Measurements from ENCODE around the gene PAX8. TPM values are rescaled to one million over a fixed set of nuclear protein-coding genes. Genes with fewer than 3 reads are reported as not detected.

The PAX8 gene
- total RNA-seq, 1 donor: 0.31 TPM

- Histone ChIP-seq H3K9me3 (ENCODE audit: low read depth, low read length) (no peaks in the 10 kb centered on the region), H3K27me3 (ENCODE audit: insufficient read depth, low read length) (no peaks in the 10 kb centered on the region)
These were observed 86.1 kb downstream of the PAX8 start for GRCh38 chr2:113192459-113193100.

GRCh38 chr2:113190871-113191270 lies 87.8 kb downstream of the PAX8 start:
- no peaks in the 10 kb centered on the region for H3K9me3 ChIP-seq (ENCODE audit: low read depth, low read length)
- H3K27me3 ChIP-seq (ENCODE audit: insufficient read depth, low read length): no peaks in the 10 kb centered on the region
- H3K4me3 ChIP-seq (ENCODE audit: low read length): no peak overlapping the region

More at GRCh38 chr2:113192459-113193100, 86.1 kb downstream of the PAX8 start:
- Histone ChIP-seq H3K4me1 (ENCODE audit: insufficient read depth, low read length) (peaks cover 22% of the 10 kb centered on the region), H3K4me3 (ENCODE audit: low read length) (no peak overlapping the region)

GRCh38 chr2:113187771-113188170 lies 91.0 kb downstream of the PAX8 start:
- Histone ChIP-seq H3K4me3 (ENCODE audit: low read length) (no peak overlapping the region), H3K9me3 (ENCODE audit: low read depth, low read length) (no peaks in the 10 kb centered on the region), H3K27me3 (ENCODE audit: insufficient read depth, low read length) (no peaks in the 10 kb centered on the region), H3K4me1 (ENCODE audit: insufficient read depth, low read length) (peaks cover 70% of the 10 kb centered on the region)

More at GRCh38 chr2:113190871-113191270, 87.8 kb downstream of the PAX8 start:
- peaks cover 39% of the 10 kb centered on the region for H3K4me1 ChIP-seq (ENCODE audit: insufficient read depth, low read length)

- Histone ChIP-seq H3K9me3 (ENCODE audit: low read depth, low read length) (no peaks in the 10 kb centered on the region), H3K4me1 (ENCODE audit: insufficient read depth, low read length) (peaks cover 82% of the 10 kb centered on the region), H3K4me3 (ENCODE audit: low read length) (no peak overlapping the region), H3K27me3 (ENCODE audit: insufficient read depth, low read length) (no peaks in the 10 kb centered on the region)
These were observed 92.3 kb downstream of the PAX8 start for GRCh38 chr2:113186433-113186796.

- no peaks in the 10 kb centered on the region for H3K27me3 ChIP-seq (ENCODE audit: insufficient read depth, low read length)
- no peaks in the 10 kb centered on the region for H3K9me3 ChIP-seq (ENCODE audit: low read depth, low read length)
- peaks cover 83% of the 10 kb centered on the region for H3K4me1 ChIP-seq (ENCODE audit: insufficient read depth, low read length)
- no peak overlapping the region for H3K4me3 ChIP-seq (ENCODE audit: low read length)
These were observed 92.9 kb downstream of the PAX8 start for GRCh38 chr2:113185664-113186432.

- Histone ChIP-seq H3K4me3 (ENCODE audit: low read length) (no peak overlapping the region), H3K9me3 (ENCODE audit: low read depth, low read length) (no peaks in the 10 kb centered on the region), H3K4me1 (ENCODE audit: insufficient read depth, low read length) (peaks cover 85% of the 10 kb centered on the region), H3K27me3 (ENCODE audit: insufficient read depth, low read length) (no peaks in the 10 kb centered on the region)
These were observed 94.0 kb downstream of the PAX8 start for GRCh38 chr2:113184531-113185230.

GRCh38 chr2:113183703-113184102 lies 95.0 kb downstream of the PAX8 start:
- Histone ChIP-seq H3K4me3 (ENCODE audit: low read length) (no peak overlapping the region), H3K9me3 (ENCODE audit: low read depth, low read length) (no peaks in the 10 kb centered on the region), H3K4me1 (ENCODE audit: insufficient read depth, low read length) (peaks cover 95% of the 10 kb centered on the region), H3K27me3 (ENCODE audit: insufficient read depth, low read length) (no peaks in the 10 kb centered on the region)

GRCh38 chr2:113183264-113183663 lies 95.5 kb downstream of the PAX8 start:
- H3K4me1 ChIP-seq (ENCODE audit: insufficient read depth, low read length): peaks cover 98% of the 10 kb centered on the region
- no peaks in the 10 kb centered on the region for H3K27me3 ChIP-seq (ENCODE audit: insufficient read depth, low read length)
- no peak overlapping the region for H3K4me3 ChIP-seq (ENCODE audit: low read length)
- H3K9me3 ChIP-seq (ENCODE audit: low read depth, low read length): no peaks in the 10 kb centered on the region

GRCh38 chr2:113182471-113183260 lies 96.1 kb downstream of the PAX8 start:
- H3K4me1 ChIP-seq (ENCODE audit: insufficient read depth, low read length): peaks cover 98% of the 10 kb centered on the region
- H3K4me3 ChIP-seq (ENCODE audit: low read length): no peak overlapping the region
- H3K27me3 ChIP-seq (ENCODE audit: insufficient read depth, low read length): no peaks in the 10 kb centered on the region
- H3K9me3 ChIP-seq (ENCODE audit: low read depth, low read length): no peaks in the 10 kb centered on the region

GRCh38 chr2:113181258-113182051 lies 97.3 kb downstream of the PAX8 start:
- H3K9me3 ChIP-seq (ENCODE audit: low read depth, low read length): no peaks in the 10 kb centered on the region
- no peak overlapping the region for H3K4me3 ChIP-seq (ENCODE audit: low read length)
- no peaks in the 10 kb centered on the region for H3K27me3 ChIP-seq (ENCODE audit: insufficient read depth, low read length)
- peaks cover 98% of the 10 kb centered on the region for H3K4me1 ChIP-seq (ENCODE audit: insufficient read depth, low read length)

- H3K27me3 ChIP-seq (ENCODE audit: insufficient read depth, low read length): no peaks in the 10 kb centered on the region
- H3K9me3 ChIP-seq (ENCODE audit: low read depth, low read length): no peaks in the 10 kb centered on the region
- H3K4me3 ChIP-seq (ENCODE audit: low read length): no peak overlapping the region
- peaks cover 98% of the 10 kb centered on the region for H3K4me1 ChIP-seq (ENCODE audit: insufficient read depth, low read length)
These were observed 98.4 kb downstream of the PAX8 start for GRCh38 chr2:113180131-113180946.

GRCh38 chr2:113179446-113180045 lies 99.2 kb downstream of the PAX8 start:
- H3K4me3 ChIP-seq (ENCODE audit: low read length): no peak overlapping the region
- no peaks in the 10 kb centered on the region for H3K27me3 ChIP-seq (ENCODE audit: insufficient read depth, low read length)
- peaks cover 93% of the 10 kb centered on the region for H3K4me1 ChIP-seq (ENCODE audit: insufficient read depth, low read length)
- H3K9me3 ChIP-seq (ENCODE audit: low read depth, low read length): no peaks in the 10 kb centered on the region

GRCh38 chr2:113178891-113179290 lies 99.8 kb downstream of the PAX8 start:
- Histone ChIP-seq H3K4me1 (ENCODE audit: insufficient read depth, low read length) (peaks cover 91% of the 10 kb centered on the region), H3K4me3 (ENCODE audit: low read length) (no peak overlapping the region), H3K27me3 (ENCODE audit: insufficient read depth, low read length) (no peaks in the 10 kb centered on the region), H3K9me3 (ENCODE audit: low read depth, low read length) (no peaks in the 10 kb centered on the region)
